MM.1S (cell line): ENCODE data around the gene IL23R.
"Not testable (repeated sequence)": the region's sequence is repeated elsewhere in the genome, so short reads cannot be mapped to it uniquely, and the experiment has no call there.

ENCODE experiments used
- DNase-seq: peaks from one replicate; pipeline ENCODE4 v3.0.0-alpha.2; 2015
- H2AFZ ChIP-seq: fragments of 300-600 bp; sonication (generic); 2 replicates; pipeline ENCODE4 v1.6.0; 2016; ENCODE audit warnings: antibody characterized with exemption, low read length
- H3F3A ChIP-seq: fragments of 300-600 bp; sonication (generic); 2 replicates; pipeline ENCODE4 v1.6.1; 2016; ENCODE audit warnings: mild to moderate bottlenecking, antibody characterized with exemption, low read length, moderate library complexity, mixed read lengths; ENCODE audit not compliant: insufficient read depth
- H3K27ac ChIP-seq: fragments of 300-600 bp; sonication (generic); 2 replicates; pipeline ENCODE4 v1.5.1; 2016; ENCODE audit warnings: mild to moderate bottlenecking, low read length
- H3K27me3 ChIP-seq: fragments of 300-600 bp; sonication (generic); replicated peaks from 2 replicates; pipeline ENCODE4 v1.6.0; 2016; ENCODE audit warnings: low read length; ENCODE audit not compliant: insufficient read depth
- H3K36me3 ChIP-seq: fragments of 300-600 bp; sonication (generic); replicated peaks from 2 replicates; pipeline ENCODE4 v1.6.1; 2016; ENCODE audit warnings: mild to moderate bottlenecking, low read length, mixed read lengths; ENCODE audit not compliant: insufficient read depth
- H3K4me1 ChIP-seq: fragments of 300-600 bp; sonication (generic); 2 replicates; pipeline ENCODE4 v1.6.1; 2016; ENCODE audit warnings: low read length, mixed read lengths
- H3K4me2 ChIP-seq: fragments of 300-600 bp; sonication (generic); 2 replicates; pipeline ENCODE4 v1.6.0; 2016; ENCODE audit warnings: low read depth, low read length
- H3K4me3 ChIP-seq: fragments of 300-600 bp; sonication (generic); 2 replicates; pipeline ENCODE4 v1.5.1; 2016; ENCODE audit warnings: low read length, mixed read lengths
- H3K79me2 ChIP-seq: fragments of 300-600 bp; sonication (generic); 2 replicates; pipeline ENCODE4 v1.6.1; 2016; ENCODE audit warnings: mixed run types, low read length, mixed read lengths
- H3K9ac ChIP-seq: fragments of 300-600 bp; sonication (generic); 2 replicates; pipeline ENCODE4 v1.6.1; 2016; ENCODE audit warnings: low read length, mixed read lengths
- H3K9me2 ChIP-seq: fragments of 300-600 bp; sonication (generic); replicated peaks from 2 replicates; pipeline ENCODE4 v1.6.1; 2016; ENCODE audit warnings: mild to moderate bottlenecking, low read length, mixed read lengths; ENCODE audit not compliant: insufficient read depth
- H3K9me3 ChIP-seq: fragments of 300-600 bp; sonication (generic); replicated peaks from 2 replicates; pipeline ENCODE4 v1.6.1; 2016; ENCODE audit warnings: mild to moderate bottlenecking, low read length, mixed read lengths; ENCODE audit not compliant: insufficient read depth
- H4K20me1 ChIP-seq: fragments of 300-600 bp; sonication (generic); 2 replicates; pipeline ENCODE4 v1.6.1; 2016; ENCODE audit warnings: mild to moderate bottlenecking, low read length, moderate library complexity, mixed read lengths; ENCODE audit not compliant: insufficient read depth
- CTCF ChIP-seq: fragments of 300-600 bp; sonication (generic); IDR thresholded peaks from 2 replicates; pipeline ENCODE4 v1.5.1; 2016; ENCODE audit warnings: antibody characterized with exemption, low read length, mixed read lengths
- EZH2 ChIP-seq: fragments of 300-600 bp; sonication (generic); optimal IDR thresholded peaks from 2 replicates; pipeline ENCODE3; 2017; ENCODE audit warnings: low read depth, mild to moderate bottlenecking, antibody characterized with exemption, low read length, mixed read lengths
- EZH2phosphoT487 ChIP-seq: fragments of 300-600 bp; sonication (generic); IDR thresholded peaks from 2 replicates; pipeline ENCODE4 v1.6.1; 2018; ENCODE audit warnings: antibody characterized with exemption, low read length

Gene IL23R

GRCh38 chr1:67146101-67146500 lies 20.2 kb upstream of the IL23R start:
- H3K4me2 ChIP-seq, result no peak overlapping the region
- H3F3A ChIP-seq, result no peaks in the 10 kb centered on the region
- no peak overlapping the region for H3K4me3 ChIP-seq
- H3K4me1 ChIP-seq, result peaks cover 4% of the 10 kb centered on the region; the same call in 1 of the 2 replicates
- no peaks in the 10 kb centered on the region for H3K9me2 ChIP-seq
- H4K20me1 ChIP-seq, result no peaks in the 10 kb centered on the region
- H3K9me3 ChIP-seq, result no peaks in the 10 kb centered on the region
- no peaks in the 10 kb centered on the region for H3K27me3 ChIP-seq
- H3K9ac ChIP-seq, result no peak overlapping the region
- no peak overlapping the region for H3K27ac ChIP-seq
- H3K79me2 ChIP-seq, result no peaks in the 10 kb centered on the region
- TF ChIP-seq CTCF, result no peak
- no peak for TF ChIP-seq EZH2phosphoT487
- no peak for TF ChIP-seq EZH2
- no peaks in the 10 kb centered on the region for H3K36me3 ChIP-seq
- no peak overlapping the region for H2AFZ ChIP-seq
- DNase-seq, result no peak

GRCh38 chr1:67146539-67146938 lies 19.7 kb upstream of the IL23R start:
- TF ChIP-seq CTCF (no peak), EZH2phosphoT487 (no peak), EZH2 (no peak)
- H4K20me1 ChIP-seq, result no peaks in the 10 kb centered on the region
- H2AFZ ChIP-seq, result no peak overlapping the region
- H3K9ac ChIP-seq, result no peak overlapping the region
- no peaks in the 10 kb centered on the region for H3K9me3 ChIP-seq
- H3F3A ChIP-seq, result no peaks in the 10 kb centered on the region
- no peak overlapping the region for H3K4me3 ChIP-seq
- no peaks in the 10 kb centered on the region for H3K36me3 ChIP-seq
- H3K9me2 ChIP-seq, result no peaks in the 10 kb centered on the region
- H3K27me3 ChIP-seq, result no peaks in the 10 kb centered on the region
- no peaks in the 10 kb centered on the region for H3K79me2 ChIP-seq
- no peak overlapping the region for H3K4me2 ChIP-seq
- no peak for DNase-seq
- H3K27ac ChIP-seq, result no peak overlapping the region
- H3K4me1 ChIP-seq, result peaks cover 4% of the 10 kb centered on the region; the same call in 1 of the 2 replicates

GRCh38 chr1:67147973-67148372 lies 18.3 kb upstream of the IL23R start:
- H3K4me2 ChIP-seq, H3F3A ChIP-seq, H3K4me3 ChIP-seq, H3K36me3 ChIP-seq, H2AFZ ChIP-seq, H3K79me2 ChIP-seq, DNase-seq, H3K27me3 ChIP-seq, H3K9ac ChIP-seq, H3K27ac ChIP-seq, H3K4me1 ChIP-seq, H4K20me1 ChIP-seq, H3K9me3 ChIP-seq, H3K9me2 ChIP-seq: not testable (repeated sequence)

GRCh38 chr1:67148516-67149178 lies 17.6 kb upstream of the IL23R start:
- Histone ChIP-seq H2AFZ (peak overlapping the region; percentile 67), H3K4me2 (peak overlapping the region; percentile 37; the same call in 1 of the 2 replicates), H3K4me3 (no peak overlapping the region), H3K79me2 (no peaks in the 10 kb centered on the region), H3K9me2 (no peaks in the 10 kb centered on the region), H3K4me1 (peaks cover 4% of the 10 kb centered on the region; the same call in 1 of the 2 replicates), H3F3A (no peaks in the 10 kb centered on the region), H3K9me3 (no peaks in the 10 kb centered on the region), H4K20me1 (no peaks in the 10 kb centered on the region), H3K36me3 (no peaks in the 10 kb centered on the region), H3K27me3 (no peaks in the 10 kb centered on the region), H3K9ac (no peak overlapping the region), H3K27ac (no peak overlapping the region)
- DNase-seq, result no peak
- TF ChIP-seq EZH2phosphoT487 (no peak), CTCF (no peak), EZH2 (no peak)
